ENCODE results near the gene RABGAP1L.

GRCh38 chr1:174358344-174358743, 199.0 kb downstream of the RABGAP1L start:
- TF ChIP-seq POLR2AphosphoS5 (IDR thresholded peaks at IDR 0.05; ENCODE audit: low read depth, low read length) = no peak
- no peak for TF ChIP-seq POLR2A (IDR thresholded peaks at IDR 0.05; ENCODE audit: low read depth, low read length)

Measured in GM12892 (cell line).